Fibroblast of mammary gland (primary cell): ENCODE data around the gene NELFE.

Experiments
- DNase-seq: peaks from one replicate; pipeline ENCODE4 v3.0.0-alpha.2; 2010; ENCODE audit warnings: low read depth
- H3K4me3 ChIP-seq: 2 replicates; pipeline ENCODE4 v1.5.1; 2011; ENCODE audit warnings: low read depth, mild to moderate bottlenecking, low read length, moderate library complexity; ENCODE audit not compliant: control insufficient read depth
- CTCF ChIP-seq: conservative IDR thresholded peaks from 2 replicates; pipeline ENCODE4 v1.5.1; 2011; ENCODE audit warnings: low read depth, low read length, inconsistent platforms; ENCODE audit not compliant: control insufficient read depth, insufficient read depth

NELFE gene

GRCh38 chr6:31971279-31971992 is 12.7 kb upstream of the NELFE start:
- TF ChIP-seq CTCF = no peak
- DNase-seq = no peak
- H3K4me3 ChIP-seq = peak overlapping the region; percentile 93

GRCh38 chr6:31970604-31971271 is 12.0 kb upstream of the NELFE start:
- DNase-seq = no peak
- peak overlapping the region; percentile 93 for H3K4me3 ChIP-seq
- no peak for TF ChIP-seq CTCF

GRCh38 chr6:31969712-31970603 is 11.2 kb upstream of the NELFE start:
- peak overlapping the region; percentile 93 for H3K4me3 ChIP-seq

GRCh38 chr6:31968791-31969711 is 10.3 kb upstream of the NELFE start:
- H3K4me3 ChIP-seq = no peak overlapping the region
- DNase-seq = no peak
- no peak for TF ChIP-seq CTCF

More at GRCh38 chr6:31969712-31970603, 11.2 kb upstream of the NELFE start:
- no peak for TF ChIP-seq CTCF
- peak; percentile 43 for DNase-seq

- DNase-seq = no peak
- H3K4me3 ChIP-seq = no peak overlapping the region
- no peak for TF ChIP-seq CTCF
These were observed 9.6 kb upstream of the NELFE start for GRCh38 chr6:31968326-31968725.

- no peak for TF ChIP-seq CTCF
- no peak overlapping the region for H3K4me3 ChIP-seq
- no peak for DNase-seq
These were observed 9.2 kb upstream of the NELFE start for GRCh38 chr6:31967926-31968320.
